ENCODE data around the gene SLC50A1. TPM values are rescaled to one million over a fixed set of nuclear protein-coding genes. Genes with fewer than 3 reads are reported as not detected.
A peak's percentile ranks its signal among the peaks of the same experiment; 100 is the strongest.

The SLC50A1 gene
- total and polyA plus RNA-seq, 9 of the 15 experiments (the other 6 are each of a cell fraction or from before 2014, with no cell fraction given), result 46.5 to 132 (median 91.9) TPM

- TF ChIP-seq MGA (IDR thresholded peaks at IDR 0.05), result no peak
- TF ChIP-seq SREBF2 (CRISPR knock-in tag; IDR thresholded peaks at IDR 0.05), result no peak
- TF ChIP-seq ZNF124 (CRISPR knock-in tag; IDR thresholded peaks at IDR 0.05), result no peak
- no peak for TF ChIP-seq HLTF (IDR thresholded peaks at IDR 0.05)
- TF ChIP-seq E2F4 (CRISPR knock-in tag; IDR thresholded peaks at IDR 0.05; ENCODE audit: low read depth), result no peak
- no peak for TF ChIP-seq FOXK1 (CRISPR knock-in tag; IDR thresholded peaks at IDR 0.05; ENCODE audit: borderline replicate concordance)
- no peak for TF ChIP-seq ZFP36 (IDR thresholded peaks at IDR 0.05; ENCODE audit: low read depth, low read length, partially characterized antibody)
- TF ChIP-seq EP400 (IDR thresholded peaks at IDR 0.05), result no peak
- TF ChIP-seq RBBP5 (IDR thresholded peaks at IDR 0.05; ENCODE audit: borderline replicate concordance, insufficient read depth, low read length, poor library complexity, severe bottlenecking), result no peak
- no peak for TF ChIP-seq HOXB6 (CRISPR knock-in tag; IDR thresholded peaks at IDR 0.05; ENCODE audit: borderline replicate concordance)
- peak; percentile 83 for TF ChIP-seq TCF3 (CRISPR knock-in tag; IDR thresholded peaks at IDR 0.05)
- TF ChIP-seq CEBPG (CRISPR knock-in tag; IDR thresholded peaks at IDR 0.05), result no peak
- TF ChIP-seq CEBPG (tag; conservative IDR thresholded peaks at IDR 0.05 in 1 of 2, IDR thresholded peaks at IDR 0.05 in 1 of 2), result no peak
- no peak for TF ChIP-seq ASH1L (IDR thresholded peaks at IDR 0.05; ENCODE audit: borderline replicate concordance, low read depth, partially characterized antibody)
- no peak for TF ChIP-seq ZNF699 (CRISPR knock-in tag; IDR thresholded peaks at IDR 0.05; ENCODE audit: insufficient replicate concordance)
- TF ChIP-seq CREM (IDR thresholded peaks at IDR 0.05; ENCODE audit: low read depth), result no peak
Measured at GRCh38 chr1:155137154-155137949, 1.7 kb downstream of the SLC50A1 start (continued).

Data from K562 (cell line).